HEK293 (cell line): ENCODE data around the gene RBM19.

Experiments used
- CTCF ChIA-PET: fragments of 350-600 bp; formaldehyde crosslinking; extraction: SDS; loops from one replicate; lab custom pipeline; 2021; ENCODE audit warnings: antibody characterized with exemption; lab: Yijun Ruan, JAX
- POLR2A ChIA-PET: fragments of 300-600 bp; formaldehyde crosslinking; extraction: SDS; loops from one replicate; lab custom pipeline; 2020; ENCODE audit warnings: antibody characterized with exemption, inconsistent platforms; lab: Yijun Ruan, JAX
- H3K27ac ChIP-seq: fragments of 200-500 bp; sonication (Bioruptor generic); 2 replicates; pipeline ENCODE4 v1.5.1; 2014; ENCODE audit warnings: low read depth, low read length, control low read depth, inconsistent platforms; ENCODE audit errors: extremely low read depth
- H3K36me3 ChIP-seq, 2 experiments: fragments of 200-500 bp in 1 of 2; sonication (Bioruptor generic) in 1 of 2; 1 replicate in 1 of 2; 2 replicates in 1 of 2; pipeline ENCODE4 v1.5.1; 2014 to 2017; ENCODE audit warnings: inconsistent platforms in 2 of 2, low read length in 2 of 2; ENCODE audit not compliant: control insufficient read depth in 2 of 2, insufficient read depth in 1 of 2
- H3K4me1 ChIP-seq: fragments of 200-500 bp; sonication (Bioruptor generic); 2 replicates; pipeline ENCODE4 v1.5.1; 2014; ENCODE audit warnings: mild to moderate bottlenecking, low read length, inconsistent platforms; ENCODE audit not compliant: control insufficient read depth, insufficient read depth
- H3K4me3 ChIP-seq: 2 replicates; pipeline ENCODE4 v1.5.1; 2011; ENCODE audit warnings: low read depth, mild to moderate bottlenecking, control low read depth, low read length, moderate library complexity
- H3K9me3 ChIP-seq: fragments of 200-500 bp; sonication (Bioruptor generic); 2 replicates; pipeline ENCODE4 v1.5.1; 2014; ENCODE audit warnings: low read depth, low read length, inconsistent platforms; ENCODE audit not compliant: control insufficient read depth, insufficient read depth
- KLF1 ChIP-seq: fragments of 450-650 bp; formaldehyde crosslinking; IDR thresholded peaks from 2 replicates; pipeline ENCODE4 v1.5.1; 2016; ENCODE audit warnings: missing biosample characterization, missing genetic modification characterization
- PRDM6 ChIP-seq: fragments of 450-650 bp; formaldehyde crosslinking; IDR thresholded peaks from 2 replicates; pipeline ENCODE4 v1.5.1; 2017; ENCODE audit warnings: missing biosample characterization, missing genetic modification characterization
- SCRT2 ChIP-seq: fragments of 450-650 bp; formaldehyde crosslinking; IDR thresholded peaks from 2 replicates; pipeline ENCODE4 v1.5.1; 2016; ENCODE audit warnings: missing biosample characterization, missing genetic modification characterization
- ZIC2 ChIP-seq: fragments of 450-650 bp; formaldehyde crosslinking; IDR thresholded peaks from 2 replicates; pipeline ENCODE4 v1.5.1; 2016; ENCODE audit warnings: missing biosample characterization, missing genetic modification characterization
- ZNF202 ChIP-seq: fragments of 450-650 bp; formaldehyde crosslinking; IDR thresholded peaks from 2 replicates; pipeline ENCODE4 v1.5.1; 2016; ENCODE audit warnings: missing biosample characterization, missing genetic modification characterization, borderline replicate concordance
- ZNF248 ChIP-seq: fragments of 450-650 bp; formaldehyde crosslinking; IDR thresholded peaks from 2 replicates; pipeline ENCODE4 v1.5.1; 2017; ENCODE audit warnings: missing biosample characterization, missing genetic modification characterization
- ZNF488 ChIP-seq: fragments of 450-650 bp; formaldehyde crosslinking; IDR thresholded peaks from 2 replicates; pipeline ENCODE4 v1.5.1; 2016; ENCODE audit warnings: missing biosample characterization, missing genetic modification characterization
- ZNF560 ChIP-seq: fragments of 450-650 bp; formaldehyde crosslinking; IDR thresholded peaks from 2 replicates; pipeline ENCODE4 v1.5.1; 2017; ENCODE audit warnings: missing biosample characterization, missing genetic modification characterization, borderline replicate concordance
- ZNF639 ChIP-seq: fragments of 450-650 bp; formaldehyde crosslinking; IDR thresholded peaks from 2 replicates; pipeline ENCODE4 v1.5.1; 2016; ENCODE audit warnings: missing biosample characterization, missing genetic modification characterization
- ZNF76 ChIP-seq: fragments of 450-650 bp; formaldehyde crosslinking; IDR thresholded peaks from 2 replicates; pipeline ENCODE4; 2016; ENCODE audit warnings: low read depth, missing biosample characterization, missing genetic modification characterization, borderline replicate concordance
- ZNF792 ChIP-seq: fragments of 450-650 bp; formaldehyde crosslinking; IDR thresholded peaks from 2 replicates; pipeline ENCODE4 v1.5.1; 2016; ENCODE audit warnings: missing biosample characterization, missing genetic modification characterization
- TF ChIP-seq, protein P1 (sequence below): fragments of 450-650 bp; formaldehyde crosslinking; IDR thresholded peaks from 2 replicates; pipeline ENCODE4 v1.5.1; 2016; ENCODE audit warnings: missing biosample characterization, missing genetic modification characterization
- TF ChIP-seq, protein P2 (sequence below): fragments of 450-650 bp; formaldehyde crosslinking; IDR thresholded peaks from 2 replicates; pipeline ENCODE4 v1.5.1; 2016; ENCODE audit warnings: missing biosample characterization, missing genetic modification characterization, borderline replicate concordance
- TF ChIP-seq, protein P3 (sequence below): fragments of 450-650 bp; formaldehyde crosslinking; IDR thresholded peaks from 2 replicates; pipeline ENCODE4 v1.5.1; 2016; ENCODE audit warnings: missing biosample characterization, missing genetic modification characterization

RBM19 gene

GRCh38 chr12:113880326-113880725 lies 85.8 kb downstream of the RBM19 start (continued):
- TF ChIP-seq, protein P1, sequence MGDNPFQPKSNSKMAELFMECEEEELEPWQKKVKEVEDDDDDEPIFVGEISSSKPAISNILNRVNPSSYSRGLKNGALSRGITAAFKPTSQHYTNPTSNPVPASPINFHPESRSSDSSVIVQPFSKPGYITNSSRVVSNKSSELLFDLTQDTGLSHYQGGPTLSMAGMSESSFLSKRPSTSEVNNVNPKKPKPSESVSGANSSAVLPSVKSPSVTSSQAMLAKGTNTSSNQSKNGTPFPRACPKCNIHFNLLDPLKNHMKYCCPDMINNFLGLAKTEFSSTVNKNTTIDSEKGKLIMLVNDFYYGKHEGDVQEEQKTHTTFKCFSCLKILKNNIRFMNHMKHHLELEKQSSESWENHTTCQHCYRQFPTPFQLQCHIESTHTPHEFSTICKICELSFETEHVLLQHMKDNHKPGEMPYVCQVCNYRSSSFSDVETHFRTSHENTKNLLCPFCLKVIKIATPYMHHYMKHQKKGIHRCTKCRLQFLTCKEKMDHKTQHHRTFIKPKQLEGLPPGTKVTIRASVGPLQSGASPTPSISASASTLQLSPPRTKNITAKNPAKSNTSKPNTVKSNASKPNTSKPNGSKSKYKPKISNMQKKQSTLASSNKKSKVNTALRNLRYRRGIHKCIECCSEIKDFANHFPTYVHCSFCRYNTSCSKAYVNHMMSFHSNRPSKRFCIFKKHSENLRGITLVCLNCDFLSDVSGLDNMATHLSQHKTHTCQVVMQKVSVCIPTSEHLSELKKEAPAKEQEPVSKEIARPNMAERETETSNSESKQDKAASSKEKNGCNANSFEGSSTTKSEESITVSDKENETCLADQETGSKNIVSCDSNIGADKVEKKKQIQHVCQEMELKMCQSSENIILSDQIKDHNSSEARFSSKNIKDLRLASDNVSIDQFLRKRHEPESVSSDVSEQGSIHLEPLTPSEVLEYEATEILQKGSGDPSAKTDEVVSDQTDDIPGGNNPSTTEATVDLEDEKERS (tag by site-specific recombination) = no peak
- TF ChIP-seq, all 188 proteins: peak for 19

- TF ChIP-seq ZNF560 (tag by site-specific recombination) (no peak), PRDM6 (tag by site-specific recombination) (no peak), ZNF792 (tag by site-specific recombination) (no peak), ZNF76 (tag by site-specific recombination) (no peak), ZNF202 (tag by site-specific recombination) (no peak), KLF1 (tag by site-specific recombination) (no peak), SCRT2 (no peak), ZNF639 (tag by site-specific recombination) (no peak), ZNF488 (tag by site-specific recombination) (no peak), ZIC2 (tag by site-specific recombination) (no peak), ZNF248 (tag by site-specific recombination) (no peak)
- TF ChIP-seq, protein P2, sequence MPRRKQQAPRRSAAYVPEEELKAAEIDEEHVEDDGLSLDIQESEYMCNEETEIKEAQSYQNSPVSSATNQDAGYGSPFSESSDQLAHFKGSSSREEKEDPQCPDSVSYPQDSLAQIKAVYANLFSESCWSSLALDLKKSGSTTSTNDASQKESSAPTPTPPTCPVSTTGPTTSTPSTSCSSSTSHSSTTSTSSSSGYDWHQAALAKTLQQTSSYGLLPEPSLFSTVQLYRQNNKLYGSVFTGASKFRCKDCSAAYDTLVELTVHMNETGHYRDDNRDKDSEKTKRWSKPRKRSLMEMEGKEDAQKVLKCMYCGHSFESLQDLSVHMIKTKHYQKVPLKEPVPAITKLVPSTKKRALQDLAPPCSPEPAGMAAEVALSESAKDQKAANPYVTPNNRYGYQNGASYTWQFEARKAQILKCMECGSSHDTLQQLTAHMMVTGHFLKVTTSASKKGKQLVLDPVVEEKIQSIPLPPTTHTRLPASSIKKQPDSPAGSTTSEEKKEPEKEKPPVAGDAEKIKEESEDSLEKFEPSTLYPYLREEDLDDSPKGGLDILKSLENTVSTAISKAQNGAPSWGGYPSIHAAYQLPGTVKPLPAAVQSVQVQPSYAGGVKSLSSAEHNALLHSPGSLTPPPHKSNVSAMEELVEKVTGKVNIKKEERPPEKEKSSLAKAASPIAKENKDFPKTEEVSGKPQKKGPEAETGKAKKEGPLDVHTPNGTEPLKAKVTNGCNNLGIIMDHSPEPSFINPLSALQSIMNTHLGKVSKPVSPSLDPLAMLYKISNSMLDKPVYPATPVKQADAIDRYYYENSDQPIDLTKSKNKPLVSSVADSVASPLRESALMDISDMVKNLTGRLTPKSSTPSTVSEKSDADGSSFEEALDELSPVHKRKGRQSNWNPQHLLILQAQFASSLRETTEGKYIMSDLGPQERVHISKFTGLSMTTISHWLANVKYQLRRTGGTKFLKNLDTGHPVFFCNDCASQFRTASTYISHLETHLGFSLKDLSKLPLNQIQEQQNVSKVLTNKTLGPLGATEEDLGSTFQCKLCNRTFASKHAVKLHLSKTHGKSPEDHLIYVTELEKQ (tag by site-specific recombination) = no peak
- TF ChIP-seq, protein P3, sequence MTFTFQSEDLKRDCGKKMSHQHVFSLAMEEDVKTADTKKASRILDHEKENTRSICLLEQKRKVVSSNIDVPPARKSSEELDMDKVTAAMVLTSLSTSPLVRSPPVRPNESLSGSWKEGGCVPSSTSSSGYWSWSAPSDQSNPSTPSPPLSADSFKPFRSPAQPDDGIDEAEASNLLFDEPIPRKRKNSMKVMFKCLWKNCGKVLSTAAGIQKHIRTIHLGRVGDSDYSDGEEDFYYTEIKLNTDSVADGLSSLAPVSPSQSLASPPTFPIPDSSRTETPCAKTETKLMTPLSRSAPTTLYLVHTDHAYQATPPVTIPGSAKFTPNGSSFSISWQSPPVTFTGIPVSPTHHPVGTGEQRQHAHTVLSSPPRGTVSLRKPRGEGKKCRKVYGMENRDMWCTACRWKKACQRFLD (tag by site-specific recombination) = no peak
- TF ChIP-seq, all 188 proteins: peak for 0
- Histone ChIP-seq H3K36me3 (no peaks in the 10 kb centered on the region), H3K9me3 (no peaks in the 10 kb centered on the region), H3K27ac (no peak overlapping the region), H3K4me1 (no peaks in the 10 kb centered on the region), H3K4me3 (no peak overlapping the region)
- POLR2A ChIA-PET = interaction anchor here (0.6 kb wide), 1 partner anchor 199 kb away, joined by 4 read pairs; no protein-coding TSS in a partner anchor
- CTCF ChIA-PET = interaction anchor here (0.6 to 2.0 kb wide), 4 partner anchors 11 to 110 kb away, joined by 3 to 8 read pairs (median 4); no protein-coding TSS in a partner anchor
These were observed 86.5 kb downstream of the RBM19 start for GRCh38 chr12:113879658-113880057.
